H1 (cell line): Measurements from ENCODE around the gene DCAF17.

ENCODE experiments used
- CEBPB ChIP-seq: IDR thresholded peaks from 2 replicates; pipeline ENCODE4 v1.6.1; 2012; ENCODE audit warnings: low read depth, low read length
- CHD2 ChIP-seq: IDR thresholded peaks from 2 replicates; pipeline ENCODE4 v1.6.1; 2012; ENCODE audit warnings: low read length, improper control_type of control experiment
- EP300 ChIP-seq, 2 experiments: IDR thresholded peaks; 1 replicate in 1 of 2; 2 replicates in 1 of 2; pipeline ENCODE4 v1.6.1; 2011 to 2012; ENCODE audit warnings: low read depth in 2 of 2, low read length in 2 of 2, mild to moderate bottlenecking in 2 of 2, borderline replicate concordance in 1 of 2, inconsistent platforms in 1 of 2, moderate library complexity in 1 of 2
- GABPA ChIP-seq: IDR thresholded peaks from 2 replicates; pipeline ENCODE4 v1.6.1; 2011; ENCODE audit warnings: mild to moderate bottlenecking, low read length, moderate library complexity, borderline replicate concordance; ENCODE audit not compliant: insufficient read depth
- JUN ChIP-seq: IDR thresholded peaks from 2 replicates; pipeline ENCODE4 v1.6.1; 2011; ENCODE audit warnings: low read depth, mild to moderate bottlenecking, improper control_type of control experiment, low read length
- NRF1 ChIP-seq: IDR thresholded peaks from 2 replicates; pipeline ENCODE4 v1.6.1; 2011; ENCODE audit warnings: mild to moderate bottlenecking, low read depth, low read length, improper control_type of control experiment
- POLR2A ChIP-seq, 2 experiments: IDR thresholded peaks; 1 replicate in 1 of 2; 2 replicates in 1 of 2; pipeline ENCODE4 v1.6.1; 2011; ENCODE audit warnings: low read depth in 2 of 2, low read length in 2 of 2, mild to moderate bottlenecking in 2 of 2; ENCODE audit errors: control extremely low read depth in 1 of 2
- SIN3A ChIP-seq, 2 experiments: IDR thresholded peaks in 1 of 2; conservative IDR thresholded peaks in 1 of 2; 2 replicates each; pipeline ENCODE4 v1.6.1; 2011 to 2012; ENCODE audit warnings: low read length in 2 of 2, improper control_type of control experiment in 1 of 2, low read depth in 1 of 2, mild to moderate bottlenecking in 1 of 2

DNA sequence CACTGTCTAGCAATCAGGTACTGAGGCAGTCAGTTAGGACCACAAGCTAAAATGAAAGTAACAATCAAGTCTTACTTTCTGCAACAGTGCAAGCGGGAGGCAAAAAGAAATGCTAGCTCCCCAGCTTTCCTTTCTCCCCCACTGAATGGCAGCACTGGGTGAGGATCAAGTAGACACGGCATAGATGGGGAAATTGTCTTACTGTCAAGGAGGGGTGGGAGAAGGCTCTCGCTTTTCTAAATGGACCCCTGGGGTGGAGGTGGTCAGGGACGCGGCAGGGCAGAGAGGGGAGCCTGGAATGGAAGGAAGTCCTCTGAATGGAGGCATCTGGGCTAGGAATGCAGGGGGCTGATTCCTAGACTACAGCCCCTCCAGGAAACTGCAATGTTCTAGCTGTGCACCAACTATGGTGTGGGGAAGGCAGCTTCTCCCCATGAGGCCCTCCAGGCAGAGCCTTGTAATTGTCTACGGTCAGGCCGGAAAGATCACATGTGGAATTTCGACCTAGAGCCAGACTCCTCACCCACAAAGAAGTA, 24.5 kb upstream of the DCAF17 start:
- TF ChIP-seq CHD2 (no peak), EP300 (IDR thresholded peaks at IDR 0.05; ENCODE audit: borderline replicate concordance in 1 of 2, low read depth in 2 of 2, low read length in 2 of 2) (no peak), CEBPB (no peak), NRF1 (no peak), POLR2A (IDR thresholded peaks at IDR 0.05; ENCODE audit: control extremely low read depth in 1 of 2, low read depth in 2 of 2, low read length in 2 of 2) (no peak), SIN3A (conservative IDR thresholded peaks at IDR 0.05 in 1 of 2, IDR thresholded peaks at IDR 0.05 in 1 of 2; ENCODE audit: low read depth in 1 of 2, low read length in 2 of 2) (no peak), GABPA (no peak), JUN (no peak)
